ENCODE measurements around the gene PDE4D. TPM values are rescaled to one million over a fixed set of nuclear protein-coding genes. Genes with fewer than 3 reads are reported as not detected.

The PDE4D gene
- total RNA-seq, 1 experiment from 2014 or later: 2.4 TPM

DNA sequence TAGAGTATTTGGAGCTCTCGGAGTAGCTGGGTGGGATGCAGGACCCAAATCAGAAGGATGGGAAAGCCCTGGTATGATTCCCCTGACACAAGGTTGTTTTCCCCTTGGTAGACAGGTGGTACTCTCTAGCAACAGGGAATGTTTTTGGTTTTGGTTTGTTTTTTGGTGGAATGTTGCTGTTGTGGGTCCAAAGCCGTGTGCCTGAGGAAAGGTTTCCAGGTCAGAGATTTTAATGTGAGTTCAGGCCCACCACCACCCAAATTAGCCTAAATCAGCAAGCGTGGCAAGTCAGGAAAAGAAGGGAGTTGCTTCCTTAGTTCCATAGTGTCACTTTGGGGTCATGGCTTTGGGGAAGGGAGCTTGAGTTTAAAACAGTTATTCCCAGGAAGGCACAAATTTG, 925.2 kb downstream of the PDE4D start:
- Histone ChIP-seq H3K27me3 (ENCODE audit: control insufficient read depth, insufficient read depth, low read length) (no peaks in the 10 kb centered on the region; the same call in 1 of the 2 replicates), H3K4me3 (ENCODE audit: low read depth in 2 of 2, low read length in 2 of 2) (no peak overlapping the region), H3K9me3 (ENCODE audit: control insufficient read depth, insufficient read depth, low read depth, low read length) (no peaks in the 10 kb centered on the region), H3K27ac (ENCODE audit: low read length) (no peak overlapping the region), H3K4me1 (ENCODE audit: control insufficient read depth, insufficient read depth, low read length) (no peaks in the 10 kb centered on the region), H3K36me3 (ENCODE audit: control insufficient read depth, insufficient read depth, low read length) (no peaks in the 10 kb centered on the region)
- in situ Hi-C loops (cut with HindIII; ENCODE audit: low pct_unique_long_range_greater_than_20kb, low sequenced_read_pairs) (no loop called here), intact Hi-C loops (cut with micrococcal nuclease; ENCODE audit: unreplicated experiment) (no loop called here)
- ATAC-seq (no peak), DNase-seq (ENCODE audit: low read depth, low spot score) (no peak)
- CTCF ChIA-PET: no interaction called here
- BruUV-seq (replicated peaks): no TSS peak
- POLR2A ChIA-PET: no interaction called here
- TF ChIP-seq, protein P1, sequence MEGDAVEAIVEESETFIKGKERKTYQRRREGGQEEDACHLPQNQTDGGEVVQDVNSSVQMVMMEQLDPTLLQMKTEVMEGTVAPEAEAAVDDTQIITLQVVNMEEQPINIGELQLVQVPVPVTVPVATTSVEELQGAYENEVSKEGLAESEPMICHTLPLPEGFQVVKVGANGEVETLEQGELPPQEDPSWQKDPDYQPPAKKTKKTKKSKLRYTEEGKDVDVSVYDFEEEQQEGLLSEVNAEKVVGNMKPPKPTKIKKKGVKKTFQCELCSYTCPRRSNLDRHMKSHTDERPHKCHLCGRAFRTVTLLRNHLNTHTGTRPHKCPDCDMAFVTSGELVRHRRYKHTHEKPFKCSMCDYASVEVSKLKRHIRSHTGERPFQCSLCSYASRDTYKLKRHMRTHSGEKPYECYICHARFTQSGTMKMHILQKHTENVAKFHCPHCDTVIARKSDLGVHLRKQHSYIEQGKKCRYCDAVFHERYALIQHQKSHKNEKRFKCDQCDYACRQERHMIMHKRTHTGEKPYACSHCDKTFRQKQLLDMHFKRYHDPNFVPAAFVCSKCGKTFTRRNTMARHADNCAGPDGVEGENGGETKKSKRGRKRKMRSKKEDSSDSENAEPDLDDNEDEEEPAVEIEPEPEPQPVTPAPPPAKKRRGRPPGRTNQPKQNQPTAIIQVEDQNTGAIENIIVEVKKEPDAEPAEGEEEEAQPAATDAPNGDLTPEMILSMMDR (IDR thresholded peaks at IDR 0.05): no peak
- TF ChIP-seq TCF7L2 (IDR thresholded peaks at IDR 0.05; ENCODE audit: low read depth, low read length): no peak
- no peak for TF ChIP-seq SIN3A (IDR thresholded peaks at IDR 0.05; ENCODE audit: borderline replicate concordance, insufficient read depth, low read depth, low read length)
- TF ChIP-seq, protein P2, sequence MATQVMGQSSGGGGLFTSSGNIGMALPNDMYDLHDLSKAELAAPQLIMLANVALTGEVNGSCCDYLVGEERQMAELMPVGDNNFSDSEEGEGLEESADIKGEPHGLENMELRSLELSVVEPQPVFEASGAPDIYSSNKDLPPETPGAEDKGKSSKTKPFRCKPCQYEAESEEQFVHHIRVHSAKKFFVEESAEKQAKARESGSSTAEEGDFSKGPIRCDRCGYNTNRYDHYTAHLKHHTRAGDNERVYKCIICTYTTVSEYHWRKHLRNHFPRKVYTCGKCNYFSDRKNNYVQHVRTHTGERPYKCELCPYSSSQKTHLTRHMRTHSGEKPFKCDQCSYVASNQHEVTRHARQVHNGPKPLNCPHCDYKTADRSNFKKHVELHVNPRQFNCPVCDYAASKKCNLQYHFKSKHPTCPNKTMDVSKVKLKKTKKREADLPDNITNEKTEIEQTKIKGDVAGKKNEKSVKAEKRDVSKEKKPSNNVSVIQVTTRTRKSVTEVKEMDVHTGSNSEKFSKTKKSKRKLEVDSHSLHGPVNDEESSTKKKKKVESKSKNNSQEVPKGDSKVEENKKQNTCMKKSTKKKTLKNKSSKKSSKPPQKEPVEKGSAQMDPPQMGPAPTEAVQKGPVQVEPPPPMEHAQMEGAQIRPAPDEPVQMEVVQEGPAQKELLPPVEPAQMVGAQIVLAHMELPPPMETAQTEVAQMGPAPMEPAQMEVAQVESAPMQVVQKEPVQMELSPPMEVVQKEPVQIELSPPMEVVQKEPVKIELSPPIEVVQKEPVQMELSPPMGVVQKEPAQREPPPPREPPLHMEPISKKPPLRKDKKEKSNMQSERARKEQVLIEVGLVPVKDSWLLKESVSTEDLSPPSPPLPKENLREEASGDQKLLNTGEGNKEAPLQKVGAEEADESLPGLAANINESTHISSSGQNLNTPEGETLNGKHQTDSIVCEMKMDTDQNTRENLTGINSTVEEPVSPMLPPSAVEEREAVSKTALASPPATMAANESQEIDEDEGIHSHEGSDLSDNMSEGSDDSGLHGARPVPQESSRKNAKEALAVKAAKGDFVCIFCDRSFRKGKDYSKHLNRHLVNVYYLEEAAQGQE (IDR thresholded peaks at IDR 0.05; ENCODE audit: insufficient read depth in 1 of 2, low read depth in 2 of 2, low read length in 1 of 2): no peak
- TF ChIP-seq POLR2AphosphoS5 (IDR thresholded peaks at IDR 0.05; ENCODE audit: low read depth, low read length): no peak

GRCh38 chr5:58967597-58968281, 925.8 kb downstream of the PDE4D start:
- DNase-seq (ENCODE audit: low read depth, low spot score): no peak
- Histone ChIP-seq H3K4me1 (ENCODE audit: control insufficient read depth, insufficient read depth, low read length) (no peaks in the 10 kb centered on the region), H3K27me3 (ENCODE audit: control insufficient read depth, insufficient read depth, low read length) (no peaks in the 10 kb centered on the region; the same call in 1 of the 2 replicates), H3K4me3 (ENCODE audit: low read depth in 2 of 2, low read length in 2 of 2) (no peak overlapping the region), H3K36me3 (ENCODE audit: control insufficient read depth, insufficient read depth, low read length) (no peaks in the 10 kb centered on the region), H3K9me3 (ENCODE audit: control insufficient read depth, insufficient read depth, low read depth, low read length) (no peaks in the 10 kb centered on the region), H3K27ac (ENCODE audit: low read length) (no peak overlapping the region)
- intact Hi-C loops (cut with micrococcal nuclease; ENCODE audit: unreplicated experiment): no loop called here
- no peak for ATAC-seq
- no peak for TF ChIP-seq TCF7L2 (IDR thresholded peaks at IDR 0.05; ENCODE audit: low read depth, low read length)
- no peak for TF ChIP-seq SIN3A (IDR thresholded peaks at IDR 0.05; ENCODE audit: borderline replicate concordance, insufficient read depth, low read depth, low read length)
- ChIA-PET POLR2A (no interaction called here), CTCF (no interaction called here)
- BruUV-seq (replicated peaks): no TSS peak
- in situ Hi-C loops (cut with HindIII; ENCODE audit: low pct_unique_long_range_greater_than_20kb, low sequenced_read_pairs): no loop called here

- no peak overlapping the region for H3K27ac ChIP-seq (ENCODE audit: low read length)
- H3K27me3 ChIP-seq (ENCODE audit: control insufficient read depth, insufficient read depth, low read length): no peaks in the 10 kb centered on the region; the same call in 1 of the 2 replicates
- no peak overlapping the region for H3K4me3 ChIP-seq (ENCODE audit: low read depth in 2 of 2, low read length in 2 of 2)
- CTCF ChIA-PET: no interaction called here
- BruUV-seq (replicated peaks): no TSS peak
- no peaks in the 10 kb centered on the region for H3K4me1 ChIP-seq (ENCODE audit: control insufficient read depth, insufficient read depth, low read length)
- in situ Hi-C loops (cut with HindIII; ENCODE audit: low pct_unique_long_range_greater_than_20kb, low sequenced_read_pairs) (no loop called here), intact Hi-C loops (cut with micrococcal nuclease; ENCODE audit: unreplicated experiment) (no loop called here)
- TF ChIP-seq, protein P1 (IDR thresholded peaks at IDR 0.05): no peak
- DNase-seq (ENCODE audit: low read depth, low spot score) (no peak), ATAC-seq (no peak)
- no peaks in the 10 kb centered on the region for H3K36me3 ChIP-seq (ENCODE audit: control insufficient read depth, insufficient read depth, low read length)
- POLR2A ChIA-PET: no interaction called here
- no peaks in the 10 kb centered on the region for H3K9me3 ChIP-seq (ENCODE audit: control insufficient read depth, insufficient read depth, low read depth, low read length)
These were observed 927.7 kb downstream of the PDE4D start for GRCh38 chr5:58965677-58966414.
